ENCODE results near the gene CLEC4G.

GRCh38 chr19:7689165-7689564 is 42.7 kb downstream of the CLEC4G start:
- TF ChIP-seq EZH2phosphoT487 (IDR thresholded peaks at IDR 0.05; ENCODE audit: borderline replicate concordance, low read length) (no peak), CTCF (IDR thresholded peaks at IDR 0.05; ENCODE audit: low read depth, low read length, poor library complexity, severe bottlenecking) (no peak)
